Measurements from ENCODE around the gene ZSWIM4.
"Not testable (repeated sequence)": the region's sequence is repeated elsewhere in the genome, so short reads cannot be mapped to it uniquely, and the experiment has no call there.

The ZSWIM4 gene

DNA sequence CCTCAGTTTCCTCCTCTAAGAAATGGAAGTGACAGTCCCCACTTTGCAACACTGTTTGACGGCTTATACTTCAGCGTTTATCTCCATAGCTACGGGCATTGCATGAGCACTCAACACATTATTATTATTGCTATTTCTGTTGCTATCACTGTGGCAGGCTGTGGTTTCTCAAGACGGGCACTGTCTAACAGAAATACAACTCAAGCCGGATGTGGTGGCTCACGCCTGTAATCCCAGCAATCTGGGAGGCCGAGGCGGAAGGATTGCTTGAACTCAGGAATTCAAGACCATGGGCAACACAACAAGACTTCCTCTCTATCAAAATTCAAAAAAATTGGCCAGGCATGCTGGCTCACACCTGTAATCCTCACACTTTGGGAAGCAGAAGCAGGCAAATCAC is 4.9 kb upstream of the ZSWIM4 start:
- H3K4me3 Mint-ChIP-seq, result no peak overlapping the region
- no peaks in the 10 kb centered on the region for H3K36me3 Mint-ChIP-seq
- no peaks in the 10 kb centered on the region for H3K9me3 Mint-ChIP-seq (ENCODE audit: low read depth)
- H3K4me1 Mint-ChIP-seq (ENCODE audit: low read depth), result peaks cover 28% of the 10 kb centered on the region
- no peak overlapping the region for H3K27ac Mint-ChIP-seq
- H3K27me3 Mint-ChIP-seq, result no peaks in the 10 kb centered on the region

DNA sequence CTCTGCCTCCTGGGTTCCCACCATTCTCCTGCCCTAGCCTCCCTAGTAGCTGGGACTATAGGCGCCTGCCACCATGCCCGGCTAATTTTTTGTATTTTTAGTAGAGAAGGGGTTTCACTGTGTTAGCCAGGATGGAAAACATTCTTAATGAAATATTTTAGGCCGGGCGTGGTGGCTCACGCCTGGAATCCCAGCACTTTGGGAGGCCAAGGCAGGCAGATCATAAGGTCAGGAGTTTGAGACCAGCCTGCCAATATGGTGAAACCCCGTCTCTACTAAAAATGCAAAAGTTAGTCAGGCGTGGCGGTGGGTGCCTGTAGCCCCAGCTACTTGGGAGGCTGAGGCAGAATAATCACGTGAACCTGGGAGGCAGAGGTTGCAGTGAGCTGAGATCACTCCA is 1.9 kb upstream of the ZSWIM4 start:
- H3K27me3 Mint-ChIP-seq; H3K27ac Mint-ChIP-seq; H3K36me3 Mint-ChIP-seq; H3K9me3 Mint-ChIP-seq (ENCODE audit: low read depth); H3K4me3 Mint-ChIP-seq: not testable (repeated sequence)
- peaks cover 33% of the 10 kb centered on the region for H3K4me1 Mint-ChIP-seq (ENCODE audit: low read depth)

DNA sequence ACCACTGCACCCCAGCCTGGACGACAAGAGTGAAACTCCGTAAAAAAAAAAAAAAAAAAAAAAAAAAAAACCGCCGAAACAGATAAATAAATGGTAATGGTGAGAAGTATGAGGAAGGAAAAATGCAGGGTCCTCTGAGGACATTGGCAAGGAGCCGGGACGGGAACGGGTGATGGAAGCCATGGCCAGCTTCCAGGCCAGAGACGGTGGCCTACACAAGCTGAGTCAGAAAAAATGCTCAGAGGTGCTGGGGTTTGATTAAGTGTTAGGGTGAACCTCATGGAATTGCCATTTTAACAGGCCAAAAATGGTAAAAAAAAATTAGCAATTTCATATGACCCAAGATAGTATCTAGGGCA is 866 bp upstream of the ZSWIM4 start:
- H3K4me1 Mint-ChIP-seq (ENCODE audit: low read depth), result peaks cover 27% of the 10 kb centered on the region
- H3K27ac Mint-ChIP-seq, result peak overlapping the region; percentile 92
- no peaks in the 10 kb centered on the region for H3K36me3 Mint-ChIP-seq
- peak overlapping the region; percentile 96 for H3K4me3 Mint-ChIP-seq
- no peaks in the 10 kb centered on the region for H3K27me3 Mint-ChIP-seq
- no peaks in the 10 kb centered on the region for H3K9me3 Mint-ChIP-seq (ENCODE audit: low read depth)

DNA sequence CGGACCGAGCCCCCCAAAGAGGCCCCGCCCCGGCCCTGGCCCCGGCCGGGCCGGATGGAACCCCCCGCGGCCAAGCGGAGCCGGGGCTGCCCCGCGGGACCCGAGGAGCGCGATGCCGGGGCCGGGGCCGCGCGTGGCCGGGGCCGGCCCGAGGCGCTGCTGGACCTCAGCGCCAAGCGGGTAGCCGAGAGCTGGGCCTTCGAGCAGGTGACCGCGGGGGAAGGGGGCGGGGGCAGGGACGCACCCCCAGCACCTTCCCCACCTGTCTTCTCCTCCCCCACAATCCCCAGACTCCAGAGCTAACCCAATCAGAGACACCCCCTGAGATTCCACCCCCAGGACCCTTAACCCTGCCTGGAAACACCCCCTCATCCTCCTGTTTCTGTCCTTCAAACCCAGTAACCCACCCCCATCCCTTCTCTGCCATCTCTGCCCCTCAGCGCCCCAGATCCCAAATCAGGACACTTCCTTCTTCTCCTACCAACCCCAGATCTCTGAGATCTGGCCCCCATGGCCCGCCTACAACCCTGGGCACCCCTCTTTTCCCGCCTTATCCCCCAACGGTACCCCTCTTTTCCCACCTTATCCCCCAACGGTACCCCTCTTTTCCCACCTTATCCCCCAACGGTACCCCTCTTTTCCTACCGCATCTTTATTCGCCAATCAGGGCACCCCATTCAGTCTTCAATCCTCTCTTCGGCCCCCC is 505 bp downstream of the ZSWIM4 start:
- peak overlapping the region; percentile 83 for H3K27ac Mint-ChIP-seq
- H3K4me1 Mint-ChIP-seq (ENCODE audit: low read depth), result peaks cover 22% of the 10 kb centered on the region
- H3K36me3 Mint-ChIP-seq, result no peaks in the 10 kb centered on the region
- no peaks in the 10 kb centered on the region for H3K27me3 Mint-ChIP-seq
- H3K4me3 Mint-ChIP-seq, result peak overlapping the region; percentile 85
- no peaks in the 10 kb centered on the region for H3K9me3 Mint-ChIP-seq (ENCODE audit: low read depth)

DNA sequence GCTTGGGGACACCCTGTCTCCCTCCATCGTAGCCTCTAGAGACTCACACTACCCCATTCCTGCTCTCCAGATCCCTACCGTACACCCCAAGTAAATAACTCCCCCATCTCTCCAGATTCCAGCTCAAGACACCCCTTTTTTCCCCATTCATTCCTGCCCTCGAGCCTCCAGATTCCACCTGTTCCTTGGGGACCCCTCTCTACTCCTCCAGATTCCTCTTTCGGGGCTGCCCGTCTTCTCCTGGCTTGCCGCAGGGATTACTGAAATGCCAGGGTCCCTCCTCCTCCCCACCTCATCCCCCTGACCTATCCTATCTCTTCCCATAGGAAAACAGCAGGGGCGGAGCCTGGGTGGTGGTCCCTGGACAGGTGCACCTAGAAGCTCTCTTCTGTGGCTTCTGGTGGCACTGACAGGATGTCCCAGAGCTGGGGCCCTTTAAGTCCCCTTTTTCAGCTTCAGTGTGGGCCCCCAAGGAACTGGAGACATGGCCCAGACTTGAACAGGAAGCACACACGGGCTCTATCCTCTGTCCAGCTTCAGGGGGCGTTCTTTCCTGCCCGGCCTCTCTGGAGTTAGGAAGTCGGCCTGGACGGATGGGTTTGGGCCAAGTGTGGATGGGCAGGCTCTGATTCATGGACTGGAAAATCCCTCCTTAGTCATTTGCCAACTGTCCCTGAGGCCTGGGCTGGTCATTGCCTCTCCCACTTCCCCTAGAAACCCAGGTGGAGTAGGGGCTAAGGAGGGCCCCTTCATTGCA is 1.2 kb downstream of the ZSWIM4 start:
- Mint-ChIP-seq H3K27me3 (no peaks in the 10 kb centered on the region), H3K27ac (peak overlapping the region; percentile 83), H3K36me3 (no peaks in the 10 kb centered on the region), H3K4me3 (peak overlapping the region; percentile 85), H3K9me3 (ENCODE audit: low read depth) (no peaks in the 10 kb centered on the region), H3K4me1 (ENCODE audit: low read depth) (peaks cover 22% of the 10 kb centered on the region)

DNA sequence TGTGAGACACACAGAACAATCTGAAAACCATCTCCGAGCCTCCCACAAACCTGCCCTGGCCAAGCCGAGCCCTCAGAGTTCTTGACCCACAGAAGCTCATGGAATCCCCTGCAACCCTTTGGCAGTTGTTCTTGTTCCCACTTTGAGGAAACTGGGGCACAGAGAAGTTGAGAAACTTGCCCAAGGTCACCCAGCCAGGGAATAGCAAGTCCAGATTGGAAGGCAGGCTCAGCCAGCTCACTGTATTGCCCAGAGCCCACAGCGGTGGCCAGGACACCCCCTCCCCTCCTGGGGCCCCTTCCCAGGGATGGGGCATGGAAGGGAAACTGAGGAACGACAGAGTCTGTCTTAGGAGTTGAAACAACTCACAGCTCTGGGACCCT is 1.8 kb downstream of the ZSWIM4 start:
- Mint-ChIP-seq H3K4me1 (ENCODE audit: low read depth) (peaks cover 22% of the 10 kb centered on the region), H3K27ac (no peak overlapping the region), H3K27me3 (no peaks in the 10 kb centered on the region), H3K36me3 (no peaks in the 10 kb centered on the region), H3K9me3 (ENCODE audit: low read depth) (no peaks in the 10 kb centered on the region), H3K4me3 (peak overlapping the region; percentile 85)

DNA sequence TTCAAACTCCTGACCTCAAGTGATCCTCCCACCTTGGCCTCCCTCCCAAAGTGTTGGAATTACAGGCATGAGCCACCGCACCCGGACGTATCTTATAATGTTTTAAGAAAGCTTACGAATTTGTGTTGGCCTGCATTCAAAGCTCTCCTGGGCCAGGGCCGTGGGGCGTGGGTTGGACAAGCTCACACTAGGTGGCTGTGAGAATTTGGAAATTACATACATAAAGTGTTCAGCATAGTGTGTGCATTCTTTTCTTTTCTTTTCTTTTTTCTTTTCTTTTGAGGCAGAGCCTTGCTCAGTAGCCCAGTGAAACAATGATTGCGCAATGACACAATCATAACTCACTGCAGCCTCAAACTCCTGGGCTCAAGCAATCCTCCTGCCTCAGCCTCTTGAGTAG is 2.6 kb downstream of the ZSWIM4 start:
- H3K27ac Mint-ChIP-seq, result no peak overlapping the region
- no peaks in the 10 kb centered on the region for H3K36me3 Mint-ChIP-seq
- H3K27me3 Mint-ChIP-seq, result no peaks in the 10 kb centered on the region
- no peaks in the 10 kb centered on the region for H3K9me3 Mint-ChIP-seq (ENCODE audit: low read depth)
- peaks cover 22% of the 10 kb centered on the region for H3K4me1 Mint-ChIP-seq (ENCODE audit: low read depth)
- H3K4me3 Mint-ChIP-seq, result peak overlapping the region; percentile 20

DNA sequence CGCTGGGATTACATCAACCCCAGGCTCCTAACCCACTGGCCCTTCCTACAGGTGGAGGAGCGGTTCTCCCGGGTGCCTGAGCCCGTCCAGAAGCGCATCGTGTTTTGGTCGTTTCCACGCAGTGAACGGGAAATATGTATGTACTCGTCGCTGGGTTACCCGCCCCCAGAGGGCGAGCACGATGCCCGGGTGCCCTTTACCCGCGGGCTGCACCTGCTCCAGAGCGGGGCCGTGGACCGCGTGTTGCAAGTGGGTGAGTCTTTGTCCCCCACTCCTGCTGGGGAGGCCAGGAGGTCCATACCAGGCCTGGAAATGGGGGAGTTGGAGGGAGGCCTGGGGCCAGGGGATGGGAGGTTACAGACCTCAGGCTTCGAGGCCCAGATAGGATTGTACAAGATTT is 4.4 kb downstream of the ZSWIM4 start:
- Mint-ChIP-seq H3K27ac (no peak overlapping the region), H3K4me1 (ENCODE audit: low read depth) (peaks cover 17% of the 10 kb centered on the region), H3K4me3 (no peak overlapping the region), H3K27me3 (no peaks in the 10 kb centered on the region), H3K9me3 (ENCODE audit: low read depth) (no peaks in the 10 kb centered on the region), H3K36me3 (no peaks in the 10 kb centered on the region)

DNA sequence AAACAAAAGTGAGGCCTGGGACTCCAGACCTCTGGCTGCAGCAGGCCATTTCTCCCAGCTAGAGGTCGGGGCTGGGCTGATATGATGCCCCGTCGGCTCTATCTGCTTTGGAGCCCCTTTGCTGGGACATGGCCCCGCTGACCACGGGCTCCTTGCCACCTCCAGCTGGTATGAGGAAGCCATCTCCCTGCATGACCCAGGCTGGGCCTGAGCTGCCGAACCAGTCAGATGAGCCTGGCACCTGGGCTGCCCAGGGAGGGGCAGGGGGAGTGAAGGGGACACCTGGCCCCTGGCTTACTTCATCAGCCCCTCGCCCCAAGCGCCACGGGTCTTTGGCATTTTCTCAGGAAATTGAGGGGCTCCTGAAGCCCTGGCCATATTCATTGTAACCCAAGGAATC is 7.8 kb downstream of the ZSWIM4 start:
- Mint-ChIP-seq H3K4me3 (no peak overlapping the region), H3K27me3 (no peaks in the 10 kb centered on the region), H3K4me1 (ENCODE audit: low read depth) (no peaks in the 10 kb centered on the region)

DNA sequence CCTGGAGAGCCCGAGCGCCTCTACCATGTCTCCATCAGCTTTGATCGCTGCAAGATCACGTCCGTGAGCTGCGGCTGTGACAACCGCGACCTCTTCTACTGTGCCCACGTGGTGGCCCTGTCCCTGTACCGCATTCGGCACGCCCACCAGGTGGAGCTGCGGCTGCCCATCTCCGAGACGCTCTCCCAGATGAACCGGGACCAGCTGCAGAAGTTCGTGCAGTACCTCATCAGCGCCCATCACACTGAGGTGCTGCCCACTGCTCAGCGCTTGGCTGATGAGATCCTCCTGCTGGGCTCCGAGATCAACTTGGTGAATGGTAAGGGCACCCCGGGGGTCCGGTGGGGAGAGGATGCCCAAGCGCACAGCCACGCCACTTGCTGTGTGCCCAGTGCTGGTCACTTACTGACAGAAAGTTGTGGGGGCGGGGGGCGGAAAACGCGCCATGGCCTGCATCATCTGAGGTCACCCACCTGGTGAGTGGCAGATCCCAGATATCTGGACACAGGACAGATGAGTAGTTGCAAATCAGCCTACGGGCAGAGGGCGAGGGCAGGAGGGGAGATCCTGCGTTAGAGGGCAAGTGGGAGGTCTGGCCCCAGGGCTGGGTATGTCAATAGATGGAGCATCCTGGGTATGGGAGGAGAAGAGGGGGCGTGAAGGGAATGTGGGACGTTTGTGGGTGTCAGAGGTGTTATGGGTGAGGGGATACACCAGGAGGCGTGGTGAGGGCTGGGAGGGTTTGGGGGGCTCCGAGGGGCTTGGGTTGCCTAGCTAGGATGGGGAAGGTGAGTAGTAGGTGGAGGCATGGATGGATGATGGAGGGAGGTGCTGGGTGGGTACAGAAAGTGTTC is 9.8 kb downstream of the ZSWIM4 start:
- Mint-ChIP-seq H3K27me3 (no peaks in the 10 kb centered on the region), H3K9me3 (ENCODE audit: low read depth) (no peaks in the 10 kb centered on the region), H3K27ac (no peak overlapping the region), H3K4me3 (no peak overlapping the region), H3K4me1 (ENCODE audit: low read depth) (no peaks in the 10 kb centered on the region), H3K36me3 (peaks cover 2% of the 10 kb centered on the region)

More for the DNA sequence above, 7.8 kb downstream of the ZSWIM4 start:
- no peaks in the 10 kb centered on the region for H3K9me3 Mint-ChIP-seq (ENCODE audit: low read depth)
- H3K36me3 Mint-ChIP-seq, result peaks cover 2% of the 10 kb centered on the region
- no peak overlapping the region for H3K27ac Mint-ChIP-seq

DNA sequence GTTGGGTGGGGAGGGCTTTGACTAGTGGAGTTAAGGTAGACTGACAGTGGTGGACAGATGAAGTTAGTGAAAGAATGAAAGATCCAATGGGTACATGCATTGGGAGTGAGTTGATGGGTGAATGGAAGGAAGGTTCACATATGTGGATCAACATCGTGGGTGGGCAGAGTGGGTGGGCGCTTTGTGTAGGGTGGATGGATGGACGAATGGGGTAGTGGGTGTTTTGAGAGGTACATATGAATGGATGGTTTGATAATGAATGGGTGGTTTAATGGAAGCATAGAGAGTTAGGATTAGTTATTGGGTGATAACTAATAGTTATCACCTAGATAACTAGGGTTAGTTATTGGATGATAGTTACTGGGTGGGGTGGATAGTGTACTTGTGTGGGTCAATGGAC is 11.5 kb downstream of the ZSWIM4 start:
- no peaks in the 10 kb centered on the region for H3K4me1 Mint-ChIP-seq (ENCODE audit: low read depth)
- H3K9me3 Mint-ChIP-seq (ENCODE audit: low read depth), result no peaks in the 10 kb centered on the region
- no peaks in the 10 kb centered on the region for H3K27me3 Mint-ChIP-seq
- no peak overlapping the region for H3K4me3 Mint-ChIP-seq
- H3K36me3 Mint-ChIP-seq, result peaks cover 2% of the 10 kb centered on the region
- H3K27ac Mint-ChIP-seq, result no peak overlapping the region

DNA sequence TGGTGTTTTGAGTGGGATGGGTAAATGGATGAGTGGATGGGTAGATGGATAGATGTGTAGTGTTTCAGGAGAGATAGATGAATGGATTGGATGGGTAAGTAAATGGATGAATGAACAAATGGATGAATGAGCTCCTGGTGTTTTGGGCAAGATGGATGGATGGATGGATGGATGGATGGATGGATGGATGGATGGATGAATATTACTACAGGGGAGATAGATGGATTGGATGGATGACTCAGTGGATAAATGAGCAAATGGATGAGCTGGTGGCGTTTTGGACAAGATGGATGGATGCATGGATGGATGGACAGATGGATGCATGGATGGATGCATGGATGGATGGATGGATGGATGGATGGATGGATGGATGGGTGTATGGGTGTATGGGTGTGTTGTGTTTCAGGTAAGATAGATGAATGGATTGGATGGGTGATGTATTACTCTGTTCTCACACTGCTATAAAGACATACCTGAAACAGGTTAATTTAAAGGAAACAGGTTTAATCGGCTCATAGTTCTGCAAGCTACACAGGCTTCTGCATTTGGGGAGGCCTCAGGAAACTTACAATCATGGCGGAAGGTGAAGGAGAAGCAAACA is 12.3 kb downstream of the ZSWIM4 start:
- Mint-ChIP-seq H3K4me1 (ENCODE audit: low read depth) (no peaks in the 10 kb centered on the region), H3K36me3 (peaks cover 2% of the 10 kb centered on the region), H3K27me3 (no peaks in the 10 kb centered on the region), H3K27ac (no peak overlapping the region), H3K4me3 (no peak overlapping the region), H3K9me3 (ENCODE audit: low read depth) (no peaks in the 10 kb centered on the region)

DNA sequence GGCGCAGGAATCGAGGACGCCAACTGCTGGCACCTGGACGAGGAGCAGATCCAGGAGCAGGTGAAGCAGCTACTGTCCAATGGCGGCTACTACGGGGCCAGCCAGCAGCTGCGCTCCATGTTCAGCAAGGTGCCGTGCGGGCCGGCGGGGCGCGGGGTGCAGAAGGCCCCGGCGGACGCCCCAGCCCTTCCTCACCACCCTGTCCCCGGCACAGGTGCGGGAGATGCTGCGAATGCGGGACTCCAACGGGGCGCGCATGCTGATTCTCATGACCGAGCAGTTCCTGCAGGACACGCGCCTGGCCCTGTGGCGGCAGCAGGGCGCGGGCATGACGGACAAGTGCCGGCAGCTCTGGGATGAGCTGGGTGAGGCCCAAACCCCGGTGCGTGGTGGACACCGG is 13.6 kb downstream of the ZSWIM4 start:
- no peaks in the 10 kb centered on the region for H3K9me3 Mint-ChIP-seq (ENCODE audit: low read depth)
- H3K27ac Mint-ChIP-seq, result no peak overlapping the region
- H3K27me3 Mint-ChIP-seq, result no peaks in the 10 kb centered on the region
- no peaks in the 10 kb centered on the region for H3K4me1 Mint-ChIP-seq (ENCODE audit: low read depth)
- no peak overlapping the region for H3K4me3 Mint-ChIP-seq
- H3K36me3 Mint-ChIP-seq, result peaks cover 2% of the 10 kb centered on the region

DNA sequence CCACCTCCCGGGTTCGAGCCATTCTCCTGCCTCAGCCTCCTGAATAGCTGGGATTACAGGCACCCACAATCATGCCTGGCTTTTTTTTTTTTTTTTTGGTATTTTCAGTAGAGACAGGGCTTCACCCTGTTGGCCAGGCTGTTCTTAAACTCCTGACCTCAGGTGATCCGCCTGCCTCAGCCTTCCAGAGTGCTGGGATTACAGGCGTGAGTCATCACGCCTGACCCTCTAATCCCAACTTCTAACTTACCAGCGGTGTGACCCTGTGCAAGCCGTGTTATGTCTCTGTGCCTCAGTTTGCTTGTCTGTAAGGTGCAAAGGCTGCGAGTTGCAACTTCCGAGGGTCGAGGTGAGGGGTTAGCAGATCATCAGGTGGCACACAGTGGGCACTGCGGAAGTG is 17.3 kb downstream of the ZSWIM4 start:
- H3K4me1 Mint-ChIP-seq (ENCODE audit: low read depth), result peaks cover 2% of the 10 kb centered on the region
- H3K4me3 Mint-ChIP-seq, result no peak overlapping the region
- no peak overlapping the region for H3K27ac Mint-ChIP-seq
- H3K27me3 Mint-ChIP-seq, result no peaks in the 10 kb centered on the region
- H3K36me3 Mint-ChIP-seq, result no peaks in the 10 kb centered on the region
- no peaks in the 10 kb centered on the region for H3K9me3 Mint-ChIP-seq (ENCODE audit: low read depth)

DNA sequence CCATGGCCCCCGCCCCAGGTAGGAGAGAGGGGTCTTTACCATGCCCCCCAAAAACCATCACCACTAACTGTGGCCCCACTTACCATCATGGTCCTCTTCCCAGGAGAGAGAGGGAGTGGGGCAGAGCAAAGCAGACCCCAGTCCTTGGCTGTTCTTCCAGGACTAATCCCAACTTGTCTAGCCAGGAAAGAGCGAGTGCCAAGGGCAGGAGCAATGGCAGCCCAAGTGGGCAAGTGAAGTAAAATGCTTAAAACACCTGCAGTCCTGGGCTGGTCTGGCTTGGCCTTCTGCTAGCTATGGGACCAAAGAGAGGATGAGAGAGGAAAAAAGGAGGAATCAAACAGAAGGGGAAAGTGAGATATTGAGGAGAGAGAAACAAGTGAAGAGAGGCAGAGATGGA is 17.9 kb downstream of the ZSWIM4 start:
- Mint-ChIP-seq H3K4me1 (ENCODE audit: low read depth) (peaks cover 2% of the 10 kb centered on the region), H3K9me3 (ENCODE audit: low read depth) (no peaks in the 10 kb centered on the region), H3K4me3 (no peak overlapping the region), H3K36me3 (no peaks in the 10 kb centered on the region), H3K27ac (no peak overlapping the region), H3K27me3 (no peaks in the 10 kb centered on the region)

Data from activated naive CD8-positive, alpha-beta T cell (primary cell).